Spleen (tissue), 7 donors: Measurements from ENCODE around the gene OR2AE1.

ENCODE experiments used
- CTCF ChIP-seq, 11 experiments: fragments of 200-600 bp in 7 of 11; fragments of 450-650 bp in 4 of 11; sonication (generic) in 4 of 11; IDR thresholded peaks in 8 of 11; conservative IDR thresholded peaks in 3 of 11; 1 replicate in 7 of 11; 2 replicates in 4 of 11; pipeline versions ENCODE4 v1.4.0 to v1.8.0; 2016 to 2021; ENCODE audit warnings: antibody characterized with exemption in 11 of 11, inconsistent platforms in 4 of 11, mild to moderate bottlenecking in 1 of 11
- POLR2A ChIP-seq, 3 donors: fragments of 450-650 bp; IDR thresholded peaks; one replicate each; pipeline ENCODE4 v1.5.1; 2017; ENCODE audit warnings: antibody characterized with exemption in 3 of 3, mild to moderate bottlenecking in 1 of 3
- donor health status: DM: no; HTN: no; CAD: no; lungs with moderate emphysema.
- donor health status: DM: no; HTN: no; CAD: no.
- donor health status: DM: no; HTN: no; CAD: no.

GRCh38 chr7:99926321-99926720 lies 49.5 kb upstream of the OR2AE1 start:
- TF ChIP-seq CTCF (IDR thresholded peaks at IDR 0.05 in 8 of 11, conservative IDR thresholded peaks at IDR 0.05 in 3 of 11) (no peak), POLR2A (IDR thresholded peaks at IDR 0.05) (no peak)
